HG03060 (cell line): ENCODE measurements around the gene KIF1A.
"Not testable (repeated sequence)": the region's sequence is repeated elsewhere in the genome, so short reads cannot be mapped to it uniquely, and the experiment has no call there.

ENCODE experiments used
- ATAC-seq: cut with Tn5 transposase; IDR thresholded peaks from one replicate; pipeline ENCODE4 v1.9.1; 2021; ENCODE audit warnings: low read depth, moderate number of reproducible peaks; ENCODE audit not compliant: unreplicated experiment

Gene KIF1A

GRCh38 chr2:240707043-240707756 lies 112.8 kb downstream of the KIF1A start:
- no peak for ATAC-seq

- ATAC-seq: no peak
Measured at GRCh38 chr2:240705204-240705791, 114.7 kb downstream of the KIF1A start.

GRCh38 chr2:240704651-240705050 lies 115.4 kb downstream of the KIF1A start:
- no peak for ATAC-seq

- no peak for ATAC-seq
Measured at GRCh38 chr2:240703417-240704341, 116.3 kb downstream of the KIF1A start.

GRCh38 chr2:240702640-240703011 lies 117.4 kb downstream of the KIF1A start:
- no peak for ATAC-seq

- no peak for ATAC-seq
Measured at GRCh38 chr2:240701736-240702639, 118.0 kb downstream of the KIF1A start.

GRCh38 chr2:240701091-240701735 lies 118.8 kb downstream of the KIF1A start:
- ATAC-seq: no peak

- ATAC-seq: not testable (repeated sequence)
Measured at GRCh38 chr2:240700616-240701015, 119.4 kb downstream of the KIF1A start.

- not testable (repeated sequence) for ATAC-seq
Measured at GRCh38 chr2:240699835-240700234, 120.2 kb downstream of the KIF1A start.

- ATAC-seq: not testable (repeated sequence)
Measured at GRCh38 chr2:240698852-240699561, 121.0 kb downstream of the KIF1A start.

- ATAC-seq: not testable (repeated sequence)
Measured at GRCh38 chr2:240696469-240696868, 123.5 kb downstream of the KIF1A start.

GRCh38 chr2:240695593-240695992 lies 124.4 kb downstream of the KIF1A start:
- ATAC-seq: not testable (repeated sequence)

GRCh38 chr2:240694304-240694703 lies 125.7 kb downstream of the KIF1A start:
- ATAC-seq: not testable (repeated sequence)

GRCh38 chr2:240692583-240693561 lies 127.1 kb downstream of the KIF1A start:
- not testable (repeated sequence) for ATAC-seq

- not testable (repeated sequence) for ATAC-seq
Measured at GRCh38 chr2:240691631-240692420, 128.2 kb downstream of the KIF1A start, which contains the start of gene AQP12A. TSS of gene AQP12A (plus strand) at chr2:240691866. CDS start at chr2:240691914, 48 bp downstream.

- not testable (repeated sequence) for ATAC-seq
Measured at GRCh38 chr2:240691075-240691427, 129.0 kb downstream of the KIF1A start.
